ENCODE data around the gene SPAST.

DNA sequence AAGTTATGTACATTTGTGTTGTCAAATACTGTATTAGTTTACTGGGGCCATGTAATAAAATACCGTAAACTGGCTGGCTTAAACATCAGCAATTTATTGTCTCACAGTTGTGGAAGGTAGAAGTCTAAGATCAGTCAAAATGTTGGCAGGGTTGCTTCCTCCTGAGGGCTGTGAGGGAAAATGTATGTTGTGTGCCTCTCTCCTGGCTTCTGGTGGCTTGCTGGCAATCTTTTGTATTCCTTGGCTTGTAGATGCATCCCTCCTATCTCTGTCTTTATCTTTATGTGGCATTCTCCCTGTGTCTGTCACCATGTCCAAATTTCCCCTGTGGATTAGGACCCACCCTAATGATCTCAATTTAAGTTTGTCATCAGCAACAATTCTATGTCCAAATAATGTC, 65.3 kb downstream of the SPAST start:
- TF ChIP-seq CTCF (conservative IDR thresholded peaks at IDR 0.05; ENCODE audit: low read depth, low read length) (no peak), EZH2 (IDR thresholded peaks at IDR 0.05; ENCODE audit: low read length, unreplicated experiment) (no peak)
